Activated CD4-positive, alpha-beta T cell treated with anti-CD3 and anti-CD28 coated beads, Interleukin-2, Interleukin-4, amounts not matched to agents 100 ng/mL and 50 ng/mL, durations not matched to agents 16 hours and 8 hours (primary cell): ENCODE data around the gene GGA2.
"Not testable (repeated sequence)": the region's sequence is repeated elsewhere in the genome, so short reads cannot be mapped to it uniquely, and the experiment has no call there.

Source experiments
- DNase-seq: peaks from one replicate; pipeline ENCODE4 v3.0.0-alpha.2; 2020; ENCODE audit warnings: low spot score

GGA2 gene

GRCh38 chr16:23510164-23510914 is at the start of gene GGA2:
GGA2 (minus strand) TSS chr16:23510494; CDS start chr16:23510411, 83 bp downstream.
- DNase-seq, result peak; percentile 73

- DNase-seq, result no peak
Observed at GRCh38 chr16:23557779-23558702, 47.7 kb upstream of the GGA2 start.

- peak; percentile 98 for DNase-seq
Observed at GRCh38 chr16:23556881-23557778, 46.8 kb upstream of the GGA2 start, which contains the start of the genes EARS2 and UBFD1. EARS2 (minus strand) TSS chr16:23557350; CDS start chr16:23557343, 7 bp downstream. UBFD1 (plus strand) TSS chr16:23557727; CDS start chr16:23557743, 16 bp downstream.

- DNase-seq, result no peak
Observed at GRCh38 chr16:23554536-23554935, 44.2 kb upstream of the GGA2 start.

- DNase-seq, result no peak
Observed at GRCh38 chr16:23552161-23552560, 41.9 kb upstream of the GGA2 start.

- no peak for DNase-seq
Observed at GRCh38 chr16:23549938-23550337, 39.6 kb upstream of the GGA2 start.

- no peak for DNase-seq
Observed at GRCh38 chr16:23544436-23544835, 34.1 kb upstream of the GGA2 start.

GRCh38 chr16:23540817-23541178 is 30.5 kb upstream of the GGA2 start:
- not testable (repeated sequence) for DNase-seq

GRCh38 chr16:23539984-23540816 is 29.9 kb upstream of the GGA2 start:
- no peak for DNase-seq

GRCh38 chr16:23538919-23539278 is 28.6 kb upstream of the GGA2 start:
- no peak for DNase-seq

- DNase-seq, result no peak
Observed at GRCh38 chr16:23537390-23537789, 27.1 kb upstream of the GGA2 start.

- DNase-seq, result no peak
Observed at GRCh38 chr16:23535901-23536300, 25.6 kb upstream of the GGA2 start.

GRCh38 chr16:23534868-23535860 is 24.9 kb upstream of the GGA2 start:
- no peak for DNase-seq

- no peak for DNase-seq
Observed at GRCh38 chr16:23532448-23532847, 22.2 kb upstream of the GGA2 start.

- DNase-seq, result no peak
Observed at GRCh38 chr16:23530062-23530461, 19.8 kb upstream of the GGA2 start.

GRCh38 chr16:23528644-23529310 is 18.5 kb upstream of the GGA2 start:
- DNase-seq, result no peak

GRCh38 chr16:23527961-23528643 is 17.8 kb upstream of the GGA2 start:
- no peak for DNase-seq

- DNase-seq, result no peak
Observed at GRCh38 chr16:23524886-23525285, 14.6 kb upstream of the GGA2 start.
